GM19099 (cell line): Measurements from ENCODE around the gene SHC3.

ENCODE experiments used
- POLR2A ChIP-seq: IDR thresholded peaks from 3 replicates; pipeline ENCODE4 v1.6.1; 2011; ENCODE audit warnings: low read depth; ENCODE audit not compliant: insufficient read length; ENCODE audit errors: extremely low read depth

Gene SHC3

DNA sequence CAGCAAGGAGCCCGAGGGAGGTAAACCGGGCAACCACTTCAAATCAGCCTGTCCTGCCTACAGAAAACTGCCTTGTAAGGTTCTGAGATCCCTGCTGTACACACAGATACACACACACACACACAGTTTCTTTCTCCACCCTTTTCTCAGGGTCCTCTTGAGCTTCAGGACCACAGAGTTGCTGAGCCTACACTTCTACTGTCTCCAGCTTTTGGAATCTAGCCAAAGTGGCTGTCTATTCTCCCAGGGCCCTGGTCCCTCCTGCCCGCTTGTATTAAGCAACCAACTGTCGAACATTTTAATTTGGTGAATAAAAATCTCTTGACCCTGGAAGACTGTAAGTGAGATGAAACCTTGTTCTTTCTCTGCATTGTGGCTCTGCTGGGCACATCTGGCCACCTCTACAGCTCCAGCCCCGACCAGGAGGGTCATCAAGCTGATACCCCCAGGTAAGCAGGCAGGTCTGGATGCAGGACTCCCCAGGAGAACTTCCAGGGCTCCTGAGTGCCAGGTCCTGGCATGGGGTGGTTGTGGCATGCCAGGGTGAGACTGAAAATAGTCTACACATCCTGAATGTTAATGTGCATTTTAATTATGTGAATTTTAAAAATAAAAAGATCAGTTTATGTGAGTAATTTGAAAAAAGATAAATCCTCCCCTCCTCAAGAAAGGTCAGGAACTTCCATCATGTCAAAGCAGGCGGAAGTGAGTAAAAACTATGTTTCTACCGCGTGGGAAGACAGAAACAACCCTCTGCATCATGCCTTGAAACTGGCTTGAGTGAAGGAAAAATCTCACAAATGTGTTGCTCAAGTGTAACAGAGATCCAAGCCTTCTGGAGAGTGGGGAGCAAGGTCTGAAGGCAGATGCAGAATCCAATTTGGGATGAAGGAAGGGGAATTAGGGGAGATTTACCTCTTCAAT, 202.4 kb downstream of the SHC3 start:
- TF ChIP-seq POLR2A: no peak

DNA sequence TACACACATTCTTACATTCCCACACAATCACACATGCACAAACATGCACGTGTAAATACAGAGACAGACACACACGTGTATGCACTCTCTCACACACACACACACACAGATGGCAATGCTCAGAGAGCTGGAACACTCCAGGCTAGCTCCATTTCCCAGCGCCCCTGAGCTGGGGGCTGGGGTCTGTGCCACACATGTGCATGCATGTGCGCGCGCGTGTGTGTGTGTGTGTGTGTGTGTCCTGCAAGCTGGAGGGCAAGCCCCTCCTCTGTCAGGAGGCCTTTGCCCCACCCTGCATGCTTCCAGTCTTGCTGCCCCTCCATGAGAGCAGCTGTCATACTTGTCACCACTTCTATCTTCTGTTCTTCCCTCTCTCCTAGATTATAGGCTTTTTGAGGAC, 204.0 kb downstream of the SHC3 start:
- no peak for TF ChIP-seq POLR2A

GRCh38 chr9:88973281-88974045, 205.2 kb downstream of the SHC3 start:
- TF ChIP-seq POLR2A: no peak

DNA sequence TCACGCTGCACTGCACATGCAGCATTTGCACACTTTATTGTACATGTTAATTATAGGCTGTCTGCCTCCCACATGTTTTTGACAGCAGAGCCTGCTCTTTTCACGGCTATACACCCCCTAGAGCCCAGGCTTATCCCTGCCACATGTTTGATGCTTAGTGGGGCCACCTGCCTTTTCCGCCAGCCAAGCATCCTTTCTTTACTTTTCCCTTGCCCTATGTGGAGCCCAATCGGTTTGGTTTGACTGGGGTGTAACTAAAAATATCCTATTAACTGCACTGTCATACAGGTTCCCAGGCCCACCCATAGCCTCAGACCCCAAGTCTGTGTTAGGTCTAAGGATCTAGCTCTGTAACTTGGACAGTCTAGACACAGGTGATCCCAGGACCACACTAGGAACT, 206.2 kb downstream of the SHC3 start:
- no peak for TF ChIP-seq POLR2A

DNA sequence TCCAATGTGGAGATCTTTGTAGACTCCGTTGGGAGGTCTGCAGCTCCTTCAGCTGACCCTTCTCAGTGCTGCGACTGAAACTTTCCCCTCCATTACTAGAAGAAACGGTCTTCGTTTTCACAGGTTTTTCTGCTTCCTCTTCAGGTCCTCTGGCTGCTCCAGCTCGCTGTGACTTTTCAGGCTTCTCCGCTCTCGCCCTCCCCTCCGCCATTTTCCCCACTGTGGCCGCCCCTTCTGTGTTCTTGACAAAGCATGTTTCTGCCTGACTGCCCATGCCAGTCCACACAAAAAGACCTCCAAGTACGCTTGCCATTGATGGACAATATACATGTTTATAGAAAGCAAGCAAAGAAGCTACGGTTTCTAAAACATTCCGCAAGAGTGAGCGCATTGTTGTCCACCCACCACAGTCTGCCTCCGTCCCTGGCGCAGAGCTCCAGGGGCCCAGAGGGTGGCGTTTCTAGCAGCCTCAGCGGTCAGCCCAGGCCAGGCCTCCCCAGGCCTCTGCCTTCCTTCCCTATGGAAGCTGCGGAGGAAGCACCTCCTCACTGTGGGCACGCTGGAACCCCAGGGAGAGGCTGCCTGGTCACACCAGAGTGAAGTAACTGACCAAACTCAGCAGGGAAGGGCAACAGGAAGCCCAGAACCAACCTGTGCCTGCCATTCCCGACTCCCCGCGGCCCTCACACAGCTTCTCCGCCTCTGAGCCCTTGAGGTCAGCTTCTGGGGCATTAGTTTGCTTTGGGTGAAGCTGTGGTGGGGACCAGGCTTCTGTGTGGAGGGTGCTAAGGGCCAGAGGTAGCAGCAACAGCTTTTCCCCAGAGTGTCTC, 207.3 kb downstream of the SHC3 start:
- no peak for TF ChIP-seq POLR2A

DNA sequence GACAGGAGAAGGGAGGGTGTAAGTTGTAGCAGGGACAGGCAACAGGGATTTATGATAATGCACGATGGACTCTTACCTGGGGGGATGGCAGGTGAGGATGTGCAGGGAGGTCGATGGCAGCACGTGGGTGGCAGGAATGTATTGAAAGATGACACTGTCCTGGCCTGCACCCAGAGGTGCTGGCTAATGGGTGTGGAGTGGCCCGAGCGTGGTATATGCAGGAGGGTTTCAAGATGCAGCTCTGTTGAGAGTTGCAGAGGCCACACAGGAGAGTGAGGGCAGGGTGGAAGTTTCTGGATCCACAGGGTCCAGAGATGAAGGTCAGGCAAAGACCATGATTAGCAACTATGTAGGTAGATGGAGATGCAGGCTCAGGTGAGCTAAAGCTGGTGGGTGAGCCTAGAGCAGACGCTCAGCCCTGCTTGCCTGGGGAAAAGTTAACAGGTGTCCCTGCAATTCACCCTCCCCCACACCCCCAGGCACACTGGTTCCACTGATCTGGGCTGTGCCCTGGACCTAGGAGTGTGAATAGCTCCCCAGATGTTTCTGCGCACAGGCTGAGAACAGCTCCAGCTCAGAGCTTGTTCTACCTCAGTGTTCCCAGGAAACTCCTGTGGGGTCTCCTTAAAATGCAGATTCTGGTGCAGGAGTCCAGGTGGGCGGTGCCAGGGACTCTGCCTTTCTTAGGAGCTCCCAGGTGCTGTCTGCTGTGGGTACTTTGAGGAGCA, 208.8 kb downstream of the SHC3 start:
- TF ChIP-seq POLR2A: no peak

- TF ChIP-seq POLR2A: no peak
Measured at GRCh38 chr9:88968799-88969198, 209.8 kb downstream of the SHC3 start.

GRCh38 chr9:88966894-88967676, 211.5 kb downstream of the SHC3 start:
- no peak for TF ChIP-seq POLR2A

GRCh38 chr9:88965473-88965872, 213.1 kb downstream of the SHC3 start:
- no peak for TF ChIP-seq POLR2A

DNA sequence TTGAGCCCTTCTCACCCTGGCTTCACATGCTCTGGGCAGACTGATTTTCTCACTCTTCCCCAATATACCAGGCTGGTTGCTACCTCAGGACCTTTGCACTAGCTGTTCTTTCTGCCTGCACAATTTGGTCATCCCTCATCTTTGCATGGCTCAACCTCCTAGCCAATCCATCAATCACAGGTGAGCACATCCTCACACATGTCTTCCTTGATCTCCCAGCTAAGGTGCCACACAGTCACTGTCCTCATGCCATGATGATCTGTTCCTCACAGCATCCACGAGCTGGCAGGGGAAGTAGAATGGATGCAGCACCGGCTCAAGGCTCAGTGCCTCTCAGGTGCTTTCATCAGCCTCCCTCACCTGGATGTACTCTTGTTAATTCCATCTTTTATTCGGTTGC, 218.0 kb downstream of the SHC3 start:
- TF ChIP-seq POLR2A: no peak

DNA sequence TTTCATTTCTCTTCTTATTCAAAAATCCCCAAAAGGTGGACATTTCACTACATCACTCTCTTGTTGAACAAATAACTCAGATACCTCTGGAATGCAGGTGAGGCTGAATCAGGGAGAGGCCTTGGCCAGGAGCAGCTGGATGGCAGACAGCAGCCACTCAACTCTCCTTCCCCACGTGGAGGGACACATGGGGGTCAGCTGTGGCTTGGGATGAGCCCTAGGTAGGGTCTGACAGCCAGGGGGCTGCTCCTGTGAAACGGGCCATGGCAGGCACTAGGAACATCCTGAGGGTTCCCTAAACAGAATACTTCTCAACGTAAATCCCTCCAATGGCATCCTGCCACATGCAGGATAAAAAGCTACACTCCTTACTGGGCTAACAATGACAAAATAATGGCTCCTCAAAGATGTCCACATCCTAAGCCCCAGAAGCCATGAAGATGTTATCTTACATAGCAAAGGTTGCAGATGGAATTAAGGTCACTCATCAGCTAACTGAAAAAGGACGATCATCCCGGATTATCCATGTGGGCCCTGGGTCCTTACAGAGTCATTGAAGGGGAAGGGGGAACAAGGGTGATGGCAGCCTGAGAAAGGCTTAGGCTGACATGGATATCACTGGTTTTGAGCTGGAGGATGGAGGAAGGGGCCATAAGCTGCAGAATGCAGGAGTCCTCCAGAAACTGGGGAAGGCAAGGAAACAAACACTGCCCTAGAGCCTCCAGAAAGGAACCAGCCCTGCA, 218.7 kb downstream of the SHC3 start:
- TF ChIP-seq POLR2A: no peak

- no peak for TF ChIP-seq POLR2A
Measured at GRCh38 chr9:88957526-88957925, 221.1 kb downstream of the SHC3 start.
